Esophagus muscularis mucosa (tissue), 3 donors: ENCODE results near the gene HDLBP.

Experiments
- CTCF ChIP-seq, 3 experiments: fragments of 200-600 bp in 2 of 3; fragments of 450-650 bp in 1 of 3; sonication (generic) in 2 of 3; IDR thresholded peaks; one replicate each; pipeline ENCODE4 v1.5.1; 2017 to 2019; ENCODE audit warnings: antibody characterized with exemption in 3 of 3, mild to moderate bottlenecking in 2 of 3, moderate library complexity in 1 of 3
- POLR2A ChIP-seq: fragments of 450-650 bp; IDR thresholded peaks from one replicate; pipeline ENCODE4 v1.6.1; 2017; ENCODE audit warnings: antibody characterized with exemption, moderate library complexity, mild to moderate bottlenecking, low read depth

GRCh38 chr2:241228081-241228859, 87.2 kb downstream of the HDLBP start:
- TF ChIP-seq CTCF (IDR thresholded peaks at IDR 0.05) (no peak), POLR2A (no peak)
